Bronchial epithelial cell (primary cell): ENCODE results near the gene SMU1. TPM values are rescaled to one million over a fixed set of nuclear protein-coding genes. Genes with fewer than 3 reads are reported as not detected.

Source experiments
- DNase-seq: peaks from one replicate; pipeline ENCODE4 v3.0.0-alpha.2; 2010; ENCODE audit warnings: low read depth
- FAIRE-seq: peaks from 2 replicates; lab custom pipeline; 2011; peaks lifted over from hg19 to GRCh38; lab: Jason Lieb, UNC
- H3K27me3 ChIP-seq: 2 replicates; pipeline ENCODE4 v1.5.1; 2011; ENCODE audit warnings: low read length; ENCODE audit not compliant: control insufficient read depth, insufficient read depth
- H3K36me3 ChIP-seq: 2 replicates; pipeline ENCODE4 v1.5.1; 2011; ENCODE audit warnings: low read length; ENCODE audit not compliant: control insufficient read depth, insufficient read depth
- H3K4me3 ChIP-seq: 2 replicates; pipeline ENCODE4 v1.5.1; 2011; ENCODE audit warnings: mild to moderate bottlenecking, low read depth, low read length, control low read depth
- total RNA-seq: library from RNA; depleted of rRNA; stranded (reverse); fragments of >200 nt; gene quantifications from 2 replicates; pipeline ENCODE4 v1.2.1, GENCODE V29; 2014
- TF ChIP-seq, protein P1 (sequence below): IDR thresholded peaks from 2 replicates; pipeline ENCODE4 v1.5.1; 2011; ENCODE audit warnings: mild to moderate bottlenecking, moderate library complexity, low read length, control low read depth, inconsistent platforms; ENCODE audit not compliant: insufficient read depth, severe bottlenecking

Gene SMU1
- total RNA-seq, 1 donor from 2014 or later = 40.5 TPM

DNA sequence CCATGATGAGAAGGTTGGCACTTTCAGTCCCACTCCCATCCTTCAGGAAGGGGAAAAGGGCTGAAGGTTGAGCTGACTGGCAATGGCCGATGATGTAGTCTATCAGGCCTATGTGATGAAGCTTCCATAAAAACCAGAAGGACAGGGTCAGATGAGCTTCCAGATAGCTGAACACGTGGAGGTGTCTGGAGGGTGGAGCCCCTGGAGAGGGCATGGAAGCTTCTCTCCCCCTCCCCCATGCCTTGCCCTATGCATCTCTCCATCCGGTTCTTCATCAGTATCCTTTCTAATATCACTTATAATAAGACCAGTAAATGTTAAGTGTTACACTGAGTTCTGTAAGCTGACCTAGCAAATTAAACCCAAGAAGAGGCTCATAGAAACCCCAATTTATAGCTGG lies 32.6 kb upstream of the SMU1 start:
- Histone ChIP-seq H3K27me3 (no peaks in the 10 kb centered on the region), H3K36me3 (peaks cover 23% of the 10 kb centered on the region), H3K4me3 (no peak overlapping the region)
- FAIRE-seq (no peak), DNase-seq (no peak)
- TF ChIP-seq, protein P1, sequence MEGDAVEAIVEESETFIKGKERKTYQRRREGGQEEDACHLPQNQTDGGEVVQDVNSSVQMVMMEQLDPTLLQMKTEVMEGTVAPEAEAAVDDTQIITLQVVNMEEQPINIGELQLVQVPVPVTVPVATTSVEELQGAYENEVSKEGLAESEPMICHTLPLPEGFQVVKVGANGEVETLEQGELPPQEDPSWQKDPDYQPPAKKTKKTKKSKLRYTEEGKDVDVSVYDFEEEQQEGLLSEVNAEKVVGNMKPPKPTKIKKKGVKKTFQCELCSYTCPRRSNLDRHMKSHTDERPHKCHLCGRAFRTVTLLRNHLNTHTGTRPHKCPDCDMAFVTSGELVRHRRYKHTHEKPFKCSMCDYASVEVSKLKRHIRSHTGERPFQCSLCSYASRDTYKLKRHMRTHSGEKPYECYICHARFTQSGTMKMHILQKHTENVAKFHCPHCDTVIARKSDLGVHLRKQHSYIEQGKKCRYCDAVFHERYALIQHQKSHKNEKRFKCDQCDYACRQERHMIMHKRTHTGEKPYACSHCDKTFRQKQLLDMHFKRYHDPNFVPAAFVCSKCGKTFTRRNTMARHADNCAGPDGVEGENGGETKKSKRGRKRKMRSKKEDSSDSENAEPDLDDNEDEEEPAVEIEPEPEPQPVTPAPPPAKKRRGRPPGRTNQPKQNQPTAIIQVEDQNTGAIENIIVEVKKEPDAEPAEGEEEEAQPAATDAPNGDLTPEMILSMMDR = no peak

DNA sequence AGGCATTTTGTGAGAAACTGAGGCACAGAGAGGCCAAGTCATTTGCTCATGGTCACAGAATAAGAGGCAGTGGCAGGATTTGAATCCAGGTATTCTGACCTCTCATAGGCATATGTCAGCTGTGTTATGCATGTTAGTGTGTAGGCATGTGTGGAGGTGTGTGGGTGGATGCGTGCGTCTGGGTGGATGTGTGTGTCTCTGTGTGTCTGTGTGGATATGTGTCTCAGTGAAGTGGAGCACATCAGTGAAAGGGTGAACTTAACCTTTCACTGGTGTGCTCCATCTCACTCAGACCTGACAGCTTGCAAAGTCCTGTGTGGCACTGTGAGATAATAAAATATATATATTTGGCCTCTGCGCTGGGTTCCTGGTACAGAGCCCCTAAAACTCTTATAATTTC lies 32.0 kb upstream of the SMU1 start:
- FAIRE-seq = no peak
- TF ChIP-seq, protein P1 = no peak
- no peak for DNase-seq
- Histone ChIP-seq H3K36me3 (peaks cover 16% of the 10 kb centered on the region), H3K27me3 (no peaks in the 10 kb centered on the region), H3K4me3 (no peak overlapping the region)

DNA sequence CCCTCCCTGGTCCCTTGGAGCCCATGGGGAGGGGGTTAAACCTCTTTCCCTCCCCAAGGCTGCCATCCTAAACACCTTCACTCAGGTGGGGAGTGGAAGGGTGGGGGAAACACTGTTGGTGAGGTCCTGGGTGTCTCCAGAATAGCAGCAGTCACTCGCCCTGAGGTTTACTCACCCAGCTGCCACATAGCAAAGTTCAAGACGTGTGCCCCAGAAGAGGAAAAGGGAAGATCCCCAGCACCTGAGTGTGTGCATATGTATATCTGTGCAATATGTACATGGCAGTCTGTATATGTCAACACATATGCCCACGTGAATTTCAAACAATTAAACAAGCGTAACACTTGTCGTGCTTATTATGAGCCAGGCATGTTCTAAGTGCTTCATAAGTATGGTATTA lies 31.3 kb upstream of the SMU1 start:
- no peaks in the 10 kb centered on the region for H3K27me3 ChIP-seq
- no peak overlapping the region for H3K4me3 ChIP-seq
- peaks cover 12% of the 10 kb centered on the region for H3K36me3 ChIP-seq
- TF ChIP-seq, protein P1 = no peak
- DNase-seq (peak; percentile 39), FAIRE-seq (no peak)

DNA sequence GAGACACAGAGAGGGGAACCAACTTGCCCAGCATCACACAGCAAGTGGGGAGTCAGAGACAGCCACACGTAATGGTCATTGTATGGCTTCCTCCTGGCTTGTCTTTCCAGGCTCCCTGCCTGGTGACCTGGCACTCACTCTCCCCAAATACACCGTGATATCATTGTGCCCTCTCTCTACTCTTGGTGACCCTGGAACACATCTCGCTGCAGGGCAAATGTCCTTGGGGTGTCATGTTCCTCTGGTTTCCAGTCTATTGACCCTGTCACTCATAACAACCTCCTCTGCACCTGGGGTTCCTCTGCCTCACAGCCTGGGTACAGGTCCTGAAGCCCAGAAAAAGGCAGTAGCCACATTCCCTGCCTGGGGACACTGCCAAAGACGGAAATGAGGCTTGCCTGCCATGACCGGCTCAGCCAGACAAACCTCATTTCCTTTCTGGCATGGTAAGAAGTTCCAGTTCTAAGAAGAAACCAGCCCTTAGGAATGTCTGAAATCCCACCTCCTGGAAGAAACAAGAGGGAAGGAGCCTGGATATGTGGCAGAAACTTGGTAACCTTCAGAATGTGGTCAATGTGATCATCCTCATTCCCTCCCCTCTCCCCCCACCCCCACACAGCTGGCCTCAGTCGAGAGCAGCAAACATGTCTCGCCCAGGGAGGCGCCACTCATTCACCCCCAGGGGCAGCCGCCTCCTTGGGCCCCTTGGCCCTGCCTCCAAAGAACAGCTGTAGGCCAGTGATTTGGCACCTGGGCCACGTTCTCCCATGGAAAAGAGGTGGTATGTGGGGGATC lies 30.6 kb upstream of the SMU1 start:
- H3K36me3 ChIP-seq = peaks cover 9% of the 10 kb centered on the region
- TF ChIP-seq, protein P1 = no peak
- FAIRE-seq (peak; percentile 95), DNase-seq (peak; percentile 73)
- no peaks in the 10 kb centered on the region for H3K27me3 ChIP-seq
- no peak overlapping the region for H3K4me3 ChIP-seq

DNA sequence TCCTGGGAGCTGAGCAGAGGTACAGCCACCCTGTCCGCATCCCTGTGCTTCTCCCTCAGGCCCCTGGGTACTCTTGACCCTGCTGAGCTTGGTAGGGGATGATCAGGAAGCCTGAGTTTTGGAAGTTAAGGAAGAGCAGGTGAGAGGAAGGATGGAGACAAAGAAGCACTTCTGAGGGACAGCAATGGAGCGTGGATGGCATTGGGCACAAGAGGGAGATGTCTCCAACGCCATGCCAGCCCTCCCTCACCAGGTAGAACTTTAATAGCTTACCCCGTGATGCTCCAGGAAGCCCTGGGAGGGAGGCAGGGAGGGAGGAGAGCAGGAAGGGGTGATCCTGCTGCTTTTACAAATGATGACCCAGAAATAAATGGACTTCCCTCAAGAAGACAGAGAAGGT lies 29.9 kb upstream of the SMU1 start:
- TF ChIP-seq, protein P1 = no peak
- no peaks in the 10 kb centered on the region for H3K27me3 ChIP-seq
- FAIRE-seq = no peak
- no peak for DNase-seq
- no peak overlapping the region for H3K4me3 ChIP-seq
- H3K36me3 ChIP-seq = peaks cover 3% of the 10 kb centered on the region
